Measurements from ENCODE around the gene KY.

KY gene

GRCh38 chr3:134643150-134643675 is 7.6 kb downstream of the KY start:
- DNase-seq = no peak

DNA sequence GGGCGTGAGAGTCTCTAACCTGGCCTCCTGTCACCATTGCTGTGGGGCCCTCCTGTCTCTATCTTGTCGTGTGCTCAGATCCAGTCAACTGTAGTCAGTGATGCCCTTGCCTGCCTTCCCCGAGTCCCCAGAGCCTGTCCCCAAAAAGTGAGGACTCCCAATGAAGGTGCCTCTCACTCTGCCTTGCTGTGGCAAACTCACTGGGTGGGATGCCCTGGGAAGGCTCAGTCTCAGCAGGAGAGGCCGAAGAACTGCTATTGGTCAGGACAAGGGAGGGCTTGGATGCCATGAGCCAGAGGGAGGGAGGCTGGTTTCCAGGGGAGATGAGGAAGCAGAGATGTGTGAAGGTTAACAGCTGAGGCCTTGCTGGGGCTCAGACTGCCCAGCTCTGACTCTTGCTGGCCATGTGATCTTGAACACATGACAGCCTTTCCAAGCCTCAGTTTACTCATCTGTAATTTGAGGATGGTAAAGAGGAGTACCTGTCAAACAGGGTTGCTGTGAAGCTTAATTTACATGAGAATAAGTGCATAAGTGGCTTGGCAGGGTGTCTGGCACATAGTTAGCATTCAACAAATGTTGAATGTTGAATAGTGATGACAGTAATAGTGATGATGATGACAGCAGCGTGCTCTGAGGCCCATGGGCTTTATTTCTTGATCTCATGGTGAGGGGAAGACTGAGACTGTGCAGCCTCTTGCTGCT is 8.2 kb downstream of the KY start:
- no peak for DNase-seq

DNA sequence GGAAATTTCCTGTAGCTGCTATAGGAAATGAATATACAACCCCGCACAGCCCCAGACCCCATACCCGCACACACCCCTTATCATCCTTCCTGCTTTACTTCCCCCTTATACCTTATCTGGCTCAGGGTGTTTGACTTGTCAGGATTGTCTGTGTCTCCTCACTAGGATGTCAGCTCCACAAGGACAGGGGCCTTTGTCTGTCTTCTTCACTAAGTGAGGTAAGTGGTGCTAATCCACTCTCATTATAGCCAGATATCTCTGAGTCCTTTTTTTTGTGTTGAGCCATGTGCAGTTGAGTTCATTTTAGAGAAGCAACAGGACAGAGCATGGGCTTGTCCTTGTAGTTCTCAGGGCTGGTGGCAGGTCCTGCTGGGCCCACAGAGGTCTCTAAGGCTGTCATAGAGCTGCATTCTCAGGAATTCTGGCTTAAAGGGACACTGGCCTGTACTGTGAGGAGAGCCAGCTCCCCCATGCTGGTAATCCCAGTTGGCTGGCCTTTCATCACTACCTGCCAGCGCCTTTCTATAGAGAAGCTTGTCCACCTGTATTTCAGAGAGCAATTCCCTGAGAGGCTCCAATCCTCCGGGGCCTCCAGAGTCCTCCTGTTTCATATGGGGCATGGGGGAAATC is 9.0 kb downstream of the KY start:
- no peak for DNase-seq

- no peak for DNase-seq
Measured at GRCh38 chr3:134640872-134641470, 9.9 kb downstream of the KY start.

DNA sequence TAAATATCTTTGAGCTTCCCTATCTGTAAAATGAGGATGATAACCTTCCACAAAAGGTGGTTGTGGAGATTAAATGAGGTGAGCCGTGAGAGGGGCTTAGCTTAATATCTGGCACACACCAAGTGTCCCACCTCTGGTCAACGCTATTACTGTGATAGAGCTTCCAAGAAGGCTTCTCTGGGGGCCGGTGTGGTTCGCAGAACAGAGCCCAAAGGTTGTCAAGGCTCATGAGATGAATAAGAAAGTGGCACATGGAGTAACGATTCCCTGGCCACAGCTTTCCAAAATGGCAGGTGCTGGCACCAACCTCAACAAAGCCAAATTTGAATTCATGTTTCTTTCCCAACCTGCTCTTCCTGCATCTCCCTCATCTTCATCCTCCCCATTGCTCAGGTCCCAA is 10.4 kb downstream of the KY start:
- DNase-seq = no peak

DNA sequence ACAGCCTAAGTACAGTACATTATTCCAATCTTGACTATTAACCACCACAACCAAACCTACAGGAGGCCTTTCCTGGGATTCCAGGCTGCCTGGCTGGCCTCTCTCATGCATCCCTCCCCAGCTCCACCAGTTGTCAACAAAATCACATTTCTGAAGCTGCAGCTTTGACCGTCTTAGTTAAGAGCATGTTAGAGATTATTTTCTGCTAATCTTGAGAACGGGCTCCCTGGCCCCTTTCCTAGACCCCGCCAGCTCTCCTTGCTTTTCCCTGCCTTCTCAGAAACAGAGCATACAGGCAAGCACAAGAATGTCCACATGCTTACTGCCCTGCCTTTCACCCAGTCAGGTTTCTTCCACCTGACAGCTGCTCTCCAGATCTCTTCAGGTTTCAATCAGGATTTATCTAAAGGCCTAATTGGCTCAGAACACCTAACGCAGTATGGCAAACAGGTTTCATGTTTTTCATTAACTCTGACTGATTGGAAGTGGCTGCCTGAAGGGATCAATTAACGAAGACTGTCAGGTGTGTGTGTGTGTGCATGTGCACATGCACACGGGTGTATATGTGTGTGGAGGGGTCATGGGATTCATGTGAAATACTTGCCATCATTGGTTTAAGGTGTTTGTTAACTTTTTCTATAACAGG is 12.3 kb downstream of the KY start:
- no peak for DNase-seq

GRCh38 chr3:134636406-134636805 is 14.4 kb downstream of the KY start:
- no peak for DNase-seq

DNA sequence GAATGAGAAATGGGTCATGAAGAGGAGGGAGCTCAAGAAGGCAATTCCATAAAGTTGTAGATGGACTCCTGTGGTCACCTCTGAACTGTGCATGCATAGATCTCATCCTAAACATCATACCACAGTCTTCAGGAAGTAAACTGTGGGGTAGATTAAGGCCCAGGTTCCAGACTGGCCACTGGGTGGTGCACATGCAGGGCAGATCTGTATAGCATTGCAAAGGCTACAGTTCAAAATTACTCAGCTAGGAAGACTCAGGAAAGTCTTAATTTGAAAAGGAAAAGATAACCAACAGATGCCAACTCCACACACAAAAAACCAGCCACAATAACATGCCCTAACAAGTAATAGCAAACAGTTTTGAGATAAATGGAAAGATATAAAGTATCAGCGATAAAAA is 20.3 kb downstream of the KY start:
- no peak for DNase-seq

GRCh38 chr3:134628884-134629283 is 21.9 kb downstream of the KY start:
- no peak for DNase-seq

DNA sequence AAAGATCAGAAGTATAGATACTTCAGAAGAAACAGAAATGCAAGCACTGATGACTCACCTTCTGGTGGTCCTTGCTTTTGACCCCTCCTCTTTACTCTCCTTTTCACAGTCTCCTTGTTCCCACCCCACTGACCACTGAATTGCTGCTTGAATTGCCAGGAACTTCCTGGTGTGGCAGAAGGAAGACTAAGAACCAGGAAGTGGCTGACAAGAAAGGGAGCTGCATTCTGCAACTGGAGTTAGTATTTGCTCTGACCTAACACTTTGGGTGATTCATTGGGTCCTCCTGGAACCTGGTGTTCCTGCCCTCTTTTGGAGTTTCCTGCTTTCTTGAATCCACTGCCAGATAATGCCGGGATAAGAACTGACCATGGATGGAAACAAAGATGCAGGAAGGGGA is 23.0 kb downstream of the KY start:
- DNase-seq = no peak

DNA sequence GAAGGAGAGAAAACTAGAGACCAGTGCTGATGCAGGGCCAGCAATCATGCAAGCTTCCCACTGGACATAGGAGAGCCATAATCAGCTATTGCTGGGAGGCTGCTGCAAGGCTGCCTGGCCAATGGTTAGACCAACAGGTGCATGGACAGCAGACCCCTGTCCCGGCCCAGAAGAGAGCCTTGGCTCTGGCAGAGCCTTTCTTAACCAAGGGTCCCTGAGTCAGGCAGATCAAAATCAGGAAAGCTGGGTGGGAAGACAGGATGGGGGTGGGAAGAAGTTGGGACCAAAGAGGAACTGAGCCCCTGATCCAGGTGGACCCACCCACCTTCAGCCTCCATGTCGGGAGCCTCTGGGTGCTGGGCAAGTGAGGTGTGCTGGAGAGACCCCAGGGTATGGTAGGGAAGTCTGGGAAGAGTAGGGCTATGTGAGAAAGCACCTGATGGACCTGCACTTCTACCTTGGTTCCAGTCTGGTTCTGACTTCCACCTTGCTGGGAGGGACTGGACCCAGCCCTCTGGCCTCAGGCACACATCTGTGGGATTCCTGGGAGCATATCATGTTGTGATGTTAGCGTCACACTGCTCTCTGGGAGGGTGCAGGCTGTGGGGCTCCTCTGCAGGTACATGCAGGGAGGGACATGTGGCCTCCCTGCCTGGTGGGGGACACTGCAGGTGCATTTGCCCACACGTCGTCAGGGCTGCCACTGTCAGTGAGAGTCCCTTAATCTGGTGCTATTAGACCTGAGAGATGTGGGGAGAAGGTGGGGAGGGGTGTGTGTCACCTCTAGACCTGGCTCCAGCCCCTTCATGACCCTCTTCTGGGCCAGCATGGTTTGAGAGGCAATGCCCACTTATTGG is 24.7 kb downstream of the KY start:
- no peak for DNase-seq

GRCh38 chr3:134625462-134625861 is 25.4 kb downstream of the KY start:
- DNase-seq = no peak

DNA sequence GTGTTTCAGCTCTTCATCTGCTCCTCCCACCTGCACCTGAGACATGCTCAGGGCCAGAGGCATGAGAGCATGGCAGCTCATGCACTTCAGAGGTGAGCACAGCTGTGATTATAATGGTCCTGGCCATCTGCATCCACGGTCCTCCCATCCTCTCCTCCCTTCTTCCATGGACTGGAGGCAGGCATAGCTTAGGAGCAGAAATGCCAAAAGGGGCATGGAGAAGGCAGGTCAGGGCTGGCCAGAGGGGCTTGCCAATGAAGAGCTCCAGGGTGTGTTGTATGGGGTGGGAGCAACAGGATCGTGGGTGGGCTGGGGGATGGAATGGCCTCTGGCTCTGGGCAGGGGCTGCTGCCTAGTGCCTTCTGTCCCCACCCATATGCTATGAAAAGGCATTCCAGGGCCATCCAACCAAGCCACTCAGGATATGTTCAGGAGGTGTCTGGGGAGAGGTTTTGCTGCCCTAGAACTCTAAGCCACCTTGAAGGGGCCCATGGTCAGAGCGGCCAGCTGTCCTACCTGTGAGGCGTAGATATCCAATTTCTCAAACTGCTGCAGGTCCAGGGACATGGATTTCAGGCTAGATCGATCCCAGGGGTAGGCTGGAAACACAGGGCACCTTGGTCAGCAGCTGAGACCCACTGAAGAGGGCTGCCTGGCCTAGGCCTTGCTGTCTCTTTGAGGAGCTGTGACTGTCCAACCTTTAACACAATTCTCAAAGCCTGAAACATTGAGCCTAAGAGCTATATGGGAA is 26.1 kb downstream of the KY start:
- DNase-seq = no peak

DNA sequence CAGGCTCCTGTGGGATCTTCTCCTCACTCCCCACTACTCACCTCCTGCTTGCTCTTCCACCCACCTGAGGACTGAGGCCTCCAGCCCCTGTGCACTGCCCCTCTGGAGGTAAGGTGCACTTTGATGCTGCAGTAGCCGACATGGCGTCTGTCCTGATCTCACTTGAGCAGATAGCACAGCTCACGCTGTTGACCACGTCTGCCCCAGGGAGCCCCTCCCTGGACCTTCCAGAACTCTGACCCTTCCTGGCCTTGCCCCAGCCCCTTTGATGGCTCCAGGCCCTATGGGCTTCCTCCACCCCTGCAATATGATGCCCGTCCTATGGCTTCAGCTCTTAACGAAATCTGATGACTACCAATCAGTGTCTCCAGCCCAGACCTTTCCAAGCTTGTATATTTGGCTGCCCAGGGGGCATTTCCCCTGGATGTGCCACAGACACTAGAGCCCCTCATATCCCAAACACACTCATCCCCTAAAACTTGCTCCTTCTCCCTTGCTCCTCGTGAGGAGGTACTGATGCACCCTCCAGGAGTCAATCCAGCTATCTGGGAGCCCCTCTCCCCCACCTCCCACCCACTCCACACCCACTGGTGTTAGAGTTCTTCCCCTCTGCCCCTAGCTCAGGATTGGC is 27.1 kb downstream of the KY start:
- no peak for DNase-seq

DNA sequence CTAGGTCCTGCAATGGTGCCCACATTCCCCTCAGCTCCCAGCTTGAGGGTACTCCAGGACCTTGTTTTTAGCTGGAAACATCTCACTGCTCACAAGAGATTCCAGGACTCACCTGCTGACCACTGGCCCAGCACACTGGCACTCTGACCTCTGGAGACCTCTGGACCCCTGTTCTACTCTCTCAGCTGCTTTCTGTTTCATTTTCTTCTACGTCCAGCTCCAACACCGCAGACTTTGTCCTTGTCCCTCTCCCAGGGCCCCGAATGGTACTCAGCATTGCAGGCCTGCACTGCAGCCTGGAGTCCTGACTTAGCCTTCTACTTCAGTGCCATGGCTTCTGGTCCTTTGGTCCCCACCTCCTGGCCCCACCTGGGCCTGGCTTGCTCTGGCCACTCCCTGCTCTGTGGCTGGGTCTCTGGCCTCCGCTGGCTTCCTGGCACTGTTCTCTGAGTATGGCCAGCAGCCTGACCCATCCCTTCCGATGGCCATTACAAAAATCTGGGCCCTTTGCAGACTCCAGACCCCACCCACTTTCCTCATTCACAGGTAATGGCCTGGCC is 27.9 kb downstream of the KY start:
- no peak for DNase-seq

- no peak for DNase-seq
Measured at GRCh38 chr3:134621854-134622253, 29.0 kb downstream of the KY start.

DNA sequence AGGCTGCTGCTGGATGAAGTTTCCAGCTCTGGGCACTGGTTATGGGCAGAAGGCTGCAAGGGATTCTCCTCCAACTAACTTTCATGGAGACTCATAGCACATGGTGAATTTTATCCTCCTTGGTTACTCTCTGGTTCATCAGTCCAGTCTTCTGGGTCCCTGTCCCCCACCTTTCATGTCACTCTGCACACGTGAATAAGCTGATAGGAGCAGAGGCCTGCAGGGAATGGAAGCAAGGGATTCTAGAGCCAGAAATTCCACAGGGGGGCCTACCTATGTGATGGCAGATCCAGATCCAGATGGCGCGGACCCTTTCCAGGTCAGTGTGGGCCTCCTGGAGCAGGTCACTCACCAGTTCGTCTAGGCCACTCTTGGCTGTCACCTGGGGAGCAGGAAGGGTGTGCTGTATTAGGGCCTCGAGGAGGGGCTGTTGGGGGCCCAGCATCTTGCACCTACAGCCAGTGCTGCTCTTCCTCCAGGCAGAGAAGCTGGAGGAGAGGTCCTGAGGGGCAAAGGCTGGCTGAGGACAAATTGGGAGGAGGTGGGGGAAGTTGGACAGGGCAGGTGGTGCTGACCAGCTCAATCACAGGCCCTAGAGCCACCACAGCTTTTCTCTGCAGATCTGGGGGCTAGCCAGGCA is 30.2 kb downstream of the KY start:
- no peak for DNase-seq

GRCh38 chr3:134619884-134620445 is 30.9 kb downstream of the KY start:
- DNase-seq = no peak

DNA sequence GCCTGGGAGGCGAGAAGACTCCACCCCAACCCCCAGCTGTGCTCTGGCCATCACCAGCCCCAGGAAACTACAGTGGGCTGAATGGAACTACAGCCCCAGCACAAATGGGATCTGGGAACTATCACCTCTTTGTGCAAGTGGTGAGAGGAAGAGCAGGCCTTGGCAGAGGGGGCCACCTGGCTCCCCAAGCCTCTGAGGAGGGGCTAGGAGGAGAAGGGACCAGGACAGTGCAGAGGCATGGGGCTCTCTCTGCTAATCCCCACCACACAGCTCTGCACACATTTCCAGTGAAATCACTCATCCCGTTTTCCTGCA is 31.6 kb downstream of the KY start:
- no peak for DNase-seq

DNA sequence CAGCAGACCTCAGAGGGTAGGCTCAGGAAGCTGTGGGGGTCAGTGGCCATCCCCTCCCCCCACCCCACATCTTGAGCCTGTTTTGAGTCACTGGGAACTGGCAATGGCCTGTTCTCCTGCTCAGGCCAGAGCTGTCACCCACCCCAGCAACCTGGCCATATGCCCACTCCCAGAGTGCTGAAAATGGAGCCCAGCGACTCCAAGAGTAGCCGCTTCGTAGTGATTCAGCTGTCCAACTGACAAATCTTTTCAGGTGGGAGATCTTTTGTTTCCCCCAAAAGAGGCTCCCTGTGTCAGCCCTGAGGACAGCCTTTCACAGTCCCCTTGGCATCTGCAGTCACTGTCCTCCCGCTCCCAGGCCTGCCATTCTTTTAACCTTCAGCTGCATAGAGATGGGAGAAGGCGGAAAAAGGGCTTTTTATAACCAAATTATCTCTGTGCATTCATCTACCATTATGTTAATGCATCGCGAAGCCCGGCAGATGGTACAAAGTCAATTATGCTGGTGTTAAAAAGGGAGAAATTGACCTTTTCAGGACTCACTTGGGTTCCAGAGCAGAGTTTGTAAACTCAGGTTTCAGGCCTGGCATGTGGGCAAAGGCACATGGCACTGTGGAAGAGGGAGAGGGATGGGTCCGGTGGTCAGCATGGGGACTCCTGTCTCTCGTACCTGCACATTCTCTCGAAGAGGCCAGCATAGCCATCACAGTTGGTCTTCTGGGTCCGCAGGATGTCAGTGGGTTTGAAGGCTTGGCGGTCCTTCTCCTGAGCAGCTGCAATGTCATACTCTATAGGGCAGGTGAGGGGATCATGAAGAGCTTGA is 32.1 kb downstream of the KY start:
- no peak for DNase-seq
